Cardiac muscle cell (in vitro differentiated cells and primary cell): ENCODE measurements around the gene CDK2AP2. TPM values are rescaled to one million over a fixed set of nuclear protein-coding genes. Genes with fewer than 3 reads are reported as not detected.

Experiments
- DNase-seq, 2 donors: peaks; one replicate each; pipeline versions ENCODE4 v3.0.0 to v3.0.0-alpha.2; 2010 to 2017; ENCODE audit warnings: low read depth in 1 of 2, low spot score in 1 of 2
- H3K27ac ChIP-seq: fragments of 200-600 bp; sonication (generic); 2 replicates; pipeline ENCODE4 v1.5.1; 2016
- H3K27me3 ChIP-seq: fragments of 200-600 bp; sonication (generic); 2 replicates; pipeline ENCODE4 v1.6.0; 2016; ENCODE audit warnings: control low read depth
- H3K36me3 ChIP-seq: fragments of 200-600 bp; sonication (generic); 2 replicates; pipeline ENCODE4 v1.5.1; 2016; ENCODE audit warnings: control low read depth
- H3K4me1 ChIP-seq: fragments of 200-600 bp; sonication (generic); 2 replicates; pipeline ENCODE4 v1.8.1; 2017; ENCODE audit warnings: low read depth, mild to moderate bottlenecking, mixed run types
- H3K4me3 ChIP-seq: fragments of 200-600 bp; sonication (generic); 2 replicates; pipeline ENCODE4 v1.5.1; 2016; ENCODE audit warnings: mild to moderate bottlenecking
- H3K9me3 ChIP-seq: fragments of 200-600 bp; sonication (generic); 2 replicates; pipeline ENCODE4 v1.5.1; 2017; ENCODE audit warnings: low read depth, mild to moderate bottlenecking, control low read depth
- polyA plus RNA-seq: library from polyadenylated mRNA; unstranded; fragments of >200 nt; fragmentation: Nextera tagmentation; extraction: Ambion mirVana; gene quantifications from 2 replicates; pipeline ENCODE4 v1.2.1, GENCODE V29; 2016
- total RNA-seq: library from RNA; depleted of rRNA; stranded (reverse); fragments of >200 nt; gene quantifications from 2 replicates; pipeline ENCODE4 v1.2.3, GENCODE V29; 2016
- TF ChIP-seq, protein P1 (sequence below): IDR thresholded peaks from 2 replicates; pipeline ENCODE4 v1.5.1; 2012; ENCODE audit warnings: low read depth, mild to moderate bottlenecking, low read length

Gene CDK2AP2
- total and polyA plus RNA-seq, 2 experiments from 2014 or later: 38.5 to 136 TPM

DNA sequence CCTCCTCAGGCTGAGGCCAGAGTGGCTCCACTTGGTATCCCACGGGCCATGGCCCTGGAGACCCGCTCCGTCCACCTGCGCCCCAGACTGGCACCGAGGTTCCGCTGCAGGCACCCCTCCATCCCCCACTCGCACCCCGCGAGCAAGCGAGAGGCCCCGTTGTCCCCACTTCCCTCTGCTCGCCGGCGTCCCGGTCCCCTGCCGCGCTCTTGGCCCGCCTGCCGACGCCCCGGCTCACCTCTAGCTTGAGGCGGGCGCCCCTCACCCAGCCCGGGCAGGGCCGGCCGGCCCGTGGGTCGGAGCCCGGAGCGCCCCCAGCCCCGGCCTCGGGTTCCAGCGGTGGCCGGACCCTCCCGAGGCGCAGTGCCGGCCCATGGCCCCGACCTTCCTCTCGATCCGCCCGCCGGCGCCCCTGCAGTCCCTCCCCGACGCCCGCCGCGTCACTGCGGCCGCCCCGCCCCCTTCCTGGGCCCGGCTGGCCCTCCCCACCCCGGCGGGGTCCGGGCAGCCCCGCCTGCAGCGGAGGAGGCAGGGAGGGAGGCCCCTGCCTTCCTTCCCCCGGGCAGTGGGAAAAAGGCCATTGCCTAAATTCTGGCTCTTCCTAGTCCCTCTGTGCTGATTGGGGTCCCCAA lies 2.9 kb downstream of the CDK2AP2 start, which contains the start of gene PITPNM1:
TSS of gene PITPNM1 (minus strand) at position 414 of the 632 bp plus-strand sequence. CDS start 1,183 bp downstream, outside the sequence.
- peak; percentile 68 to 69 for DNase-seq
- TF ChIP-seq, protein P1, sequence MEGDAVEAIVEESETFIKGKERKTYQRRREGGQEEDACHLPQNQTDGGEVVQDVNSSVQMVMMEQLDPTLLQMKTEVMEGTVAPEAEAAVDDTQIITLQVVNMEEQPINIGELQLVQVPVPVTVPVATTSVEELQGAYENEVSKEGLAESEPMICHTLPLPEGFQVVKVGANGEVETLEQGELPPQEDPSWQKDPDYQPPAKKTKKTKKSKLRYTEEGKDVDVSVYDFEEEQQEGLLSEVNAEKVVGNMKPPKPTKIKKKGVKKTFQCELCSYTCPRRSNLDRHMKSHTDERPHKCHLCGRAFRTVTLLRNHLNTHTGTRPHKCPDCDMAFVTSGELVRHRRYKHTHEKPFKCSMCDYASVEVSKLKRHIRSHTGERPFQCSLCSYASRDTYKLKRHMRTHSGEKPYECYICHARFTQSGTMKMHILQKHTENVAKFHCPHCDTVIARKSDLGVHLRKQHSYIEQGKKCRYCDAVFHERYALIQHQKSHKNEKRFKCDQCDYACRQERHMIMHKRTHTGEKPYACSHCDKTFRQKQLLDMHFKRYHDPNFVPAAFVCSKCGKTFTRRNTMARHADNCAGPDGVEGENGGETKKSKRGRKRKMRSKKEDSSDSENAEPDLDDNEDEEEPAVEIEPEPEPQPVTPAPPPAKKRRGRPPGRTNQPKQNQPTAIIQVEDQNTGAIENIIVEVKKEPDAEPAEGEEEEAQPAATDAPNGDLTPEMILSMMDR: no peak
- Histone ChIP-seq H3K4me3 (peak within 1 kb of the TSS; percentile 53), H3K36me3 (no peaks in the 10 kb centered on the region), H3K9me3 (no peaks in the 10 kb centered on the region), H3K27me3 (peaks cover 9% of the 10 kb centered on the region), H3K4me1 (peaks cover 4% of the 10 kb centered on the region), H3K27ac (peak within 1 kb of the TSS; percentile 2)

DNA sequence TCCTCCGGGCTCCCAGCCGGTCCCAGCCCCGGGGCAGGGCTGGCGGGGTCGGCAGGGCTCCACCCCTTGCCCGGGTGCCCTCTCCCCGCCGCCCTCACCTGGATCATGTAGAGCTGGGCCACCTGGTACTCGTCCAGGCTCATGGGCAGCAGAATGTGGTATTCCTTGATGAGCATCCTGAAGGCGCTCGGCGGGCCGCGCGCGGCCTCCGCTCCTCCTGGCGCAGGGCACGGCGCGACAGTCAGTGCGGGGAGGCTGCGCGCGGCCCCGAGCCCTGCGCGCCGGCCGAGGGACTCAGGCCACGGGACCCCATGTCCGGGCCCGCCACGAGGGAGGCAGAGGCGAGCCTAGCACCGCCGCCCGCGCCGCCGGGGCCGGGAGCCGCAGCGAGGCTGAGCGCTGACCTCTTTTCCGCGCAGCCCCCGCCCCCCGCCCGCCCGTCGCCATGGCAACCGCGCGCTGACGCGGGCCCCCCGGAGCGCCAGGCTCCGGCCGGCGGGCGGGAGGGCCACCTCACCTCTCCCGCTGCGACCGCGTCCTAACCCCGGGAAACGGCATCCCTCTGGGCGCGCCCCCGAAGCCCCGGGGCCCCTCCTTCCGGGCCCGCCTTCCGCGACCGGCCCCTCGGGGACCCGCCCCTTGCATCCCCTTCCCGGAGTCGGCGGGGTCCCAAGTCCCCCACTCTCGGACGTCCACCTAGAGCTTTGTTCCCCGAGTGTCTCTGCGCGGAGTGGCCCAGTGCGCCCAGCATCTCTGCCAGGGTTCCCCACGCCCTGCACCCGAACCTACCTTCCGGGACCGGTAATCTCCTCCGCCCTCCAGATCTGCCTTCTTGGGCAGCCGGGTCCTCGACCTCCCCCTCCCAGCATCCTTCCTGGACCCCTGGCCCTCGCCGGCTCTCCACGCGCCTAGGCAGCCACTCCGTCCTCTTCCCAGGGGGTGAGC lies 3.7 kb downstream of the CDK2AP2 start:
- DNase-seq: peak; percentile 57 to 58
- Histone ChIP-seq H3K4me3 (peak overlapping the region; percentile 53), H3K27me3 (peaks cover 9% of the 10 kb centered on the region), H3K27ac (no peak overlapping the region), H3K36me3 (no peaks in the 10 kb centered on the region), H3K4me1 (peaks cover 4% of the 10 kb centered on the region), H3K9me3 (no peaks in the 10 kb centered on the region)
- TF ChIP-seq, protein P1: no peak

DNA sequence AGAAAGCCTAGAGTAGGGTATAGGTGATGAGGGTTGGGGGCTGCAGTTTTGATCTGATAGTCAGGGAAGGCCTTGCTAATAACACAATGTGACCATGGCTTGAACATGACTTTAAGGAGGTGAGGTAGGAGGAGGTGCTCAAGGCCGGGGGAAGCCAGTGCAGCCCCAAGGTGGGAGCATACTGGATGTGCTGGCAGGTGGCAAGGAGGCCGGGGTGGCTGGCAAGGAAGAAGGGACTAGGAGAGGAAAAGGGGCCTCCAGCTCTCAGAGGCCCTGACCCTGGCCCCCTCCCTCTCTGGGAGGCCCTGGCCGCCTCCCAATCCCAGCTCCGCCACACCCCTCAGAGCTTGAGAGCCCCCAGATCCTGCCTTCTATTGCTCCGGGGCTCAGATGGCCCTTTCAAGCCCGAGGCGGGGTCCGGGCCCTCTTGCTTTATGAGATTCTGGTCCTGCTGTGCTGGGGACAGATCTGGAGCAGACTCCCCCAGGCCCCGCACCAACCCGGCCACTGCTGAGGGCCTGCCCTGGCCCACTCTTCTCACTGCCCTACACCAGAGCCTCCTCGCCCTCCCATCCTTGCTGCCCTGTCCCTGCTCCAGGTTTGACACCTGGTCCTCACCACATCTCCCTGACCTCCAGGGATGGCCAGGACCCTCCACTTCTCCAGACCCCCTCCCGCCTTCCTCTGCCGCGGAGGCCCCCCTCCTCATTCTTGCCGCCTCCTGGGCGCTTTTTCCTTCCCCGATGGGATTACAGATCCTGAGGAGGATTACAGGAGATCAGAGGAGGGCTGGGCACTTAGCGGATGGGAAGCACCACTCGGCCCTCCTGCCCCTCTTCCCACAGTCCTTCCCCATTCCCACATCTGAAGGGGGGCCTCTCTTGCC lies 4.6 kb downstream of the CDK2AP2 start:
- Histone ChIP-seq H3K4me1 (peaks cover 4% of the 10 kb centered on the region), H3K27ac (no peak overlapping the region), H3K9me3 (no peaks in the 10 kb centered on the region), H3K27me3 (peaks cover 9% of the 10 kb centered on the region), H3K36me3 (no peaks in the 10 kb centered on the region), H3K4me3 (peak overlapping the region; percentile 53)
- DNase-seq: no peak
- TF ChIP-seq, protein P1: no peak

DNA sequence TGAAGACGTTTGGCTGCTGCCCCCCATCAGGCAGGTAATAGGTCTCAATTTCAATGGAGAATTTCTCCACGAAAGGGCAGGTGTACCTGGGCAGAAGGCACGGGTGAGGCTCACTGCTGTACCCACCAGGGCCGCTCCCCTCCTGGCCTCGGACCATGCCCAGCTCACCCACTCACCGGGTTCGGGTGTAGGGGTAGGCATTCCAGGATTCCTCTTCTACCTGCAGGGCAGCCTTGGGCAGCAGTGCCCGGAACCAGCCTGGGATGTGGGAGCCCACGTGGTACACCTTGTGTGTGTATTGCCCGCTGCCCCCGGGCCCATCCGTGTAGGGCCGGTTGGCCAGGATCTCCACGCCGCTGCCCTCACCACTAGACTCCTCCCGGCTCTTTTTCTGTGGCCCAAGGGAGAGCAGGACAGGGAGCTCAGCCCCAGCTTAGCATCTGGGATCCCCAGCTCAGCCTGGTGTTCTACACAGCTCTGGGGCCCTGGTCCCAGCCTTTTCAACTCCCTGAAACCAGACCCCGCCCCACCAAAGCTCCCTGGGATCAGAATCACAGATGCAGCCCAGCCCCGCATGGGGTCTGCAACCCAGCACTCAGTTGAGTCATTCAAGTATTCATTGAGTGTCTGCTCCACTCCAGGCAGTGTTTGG lies 5.5 kb downstream of the CDK2AP2 start:
- DNase-seq: no peak
- no peak overlapping the region for H3K4me3 ChIP-seq

More for the DNA sequence above, 5.5 kb downstream of the CDK2AP2 start:
- TF ChIP-seq, protein P1: no peak
- H3K9me3 ChIP-seq: no peaks in the 10 kb centered on the region
- H3K36me3 ChIP-seq: no peaks in the 10 kb centered on the region
- no peak overlapping the region for H3K27ac ChIP-seq
- peaks cover 9% of the 10 kb centered on the region for H3K27me3 ChIP-seq
- peaks cover 4% of the 10 kb centered on the region for H3K4me1 ChIP-seq
